A549 (cell line): ENCODE measurements around the gene HOXC6. TPM values are rescaled to one million over a fixed set of nuclear protein-coding genes. Genes with fewer than 3 reads are reported as not detected.

Experiments used
- ATAC-seq, 2 experiments: fragments of 200-7000 bp in 1 of 2; fragments of >200 bp in 1 of 2; cut with Nextera tagmentation in 1 of 2; cut with Tn5 transposase in 1 of 2; 3 replicates each; pipeline versions ENCODE4 v1.8.0 to v1.9.1; 2018 to 2020; ENCODE audit warnings: mild to moderate bottlenecking in 1 of 2, moderate library complexity in 1 of 2
- CTCF ChIA-PET: fragments of 300-600 bp; sonication (Branson Sonifier 250); formaldehyde crosslinking; extraction: SDS; loops from one replicate; lab custom pipeline; 2021; ENCODE audit warnings: antibody characterized with exemption, inconsistent platforms; lab: Yijun Ruan, JAX
- POLR2A ChIA-PET: fragments of 350-600 bp; formaldehyde crosslinking; extraction: SDS; loops from one replicate; lab custom pipeline; 2021; ENCODE audit warnings: antibody characterized with exemption, inconsistent platforms; lab: Yijun Ruan, JAX
- DNase-seq, 2 experiments: peaks; one replicate each; pipeline versions ENCODE4 v3.0.0 to v3.0.0-alpha.2; 2011 to 2016; ENCODE audit warnings: low read depth in 1 of 2, low spot score in 1 of 2
- FAIRE-seq: peaks from 2 replicates; lab custom pipeline; 2011; peaks lifted over from hg19 to GRCh38; lab: Jason Lieb, UNC
- H3K27ac ChIP-seq, 2 experiments: fragments of >200 bp; sonication (Bioruptor Twin); formaldehyde crosslinking; 3 replicates each; pipeline ENCODE4 v1.5.1; 2016 to 2017
- H3K4me1 ChIP-seq: fragments of >200 bp; sonication (Bioruptor Twin); formaldehyde crosslinking; 3 replicates; pipeline ENCODE4 v1.6.1; 2016
- H3K4me2 ChIP-seq: fragments of >200 bp; sonication (Bioruptor Twin); formaldehyde crosslinking; 3 replicates; pipeline ENCODE4 v1.6.1; 2016
- H3K4me3 ChIP-seq: fragments of >200 bp; sonication (Bioruptor Twin); formaldehyde crosslinking; 3 replicates; pipeline ENCODE4 v1.5.1; 2016
- H3K9me3 ChIP-seq: fragments of >200 bp; sonication (Bioruptor Twin); formaldehyde crosslinking; 3 replicates; pipeline ENCODE4 v1.6.1; 2016
- CBX2 ChIP-seq: fragments of 200-600 bp; sonication (generic); IDR thresholded peaks from 2 replicates; pipeline ENCODE4 v1.6.1; 2016; ENCODE audit warnings: low read depth, mild to moderate bottlenecking, borderline replicate concordance
- CEBPB ChIP-seq, 2 experiments: fragments of >200 bp in 1 of 2; sonication (Bioruptor Twin) in 1 of 2; formaldehyde crosslinking in 1 of 2; IDR thresholded peaks; 2 replicates each; pipeline ENCODE4 v1.6.1; 2012 to 2016
- ESRRA ChIP-seq: fragments of 150-350 bp; IDR thresholded peaks from 2 replicates; pipeline ENCODE4 v1.6.1; 2014; ENCODE audit warnings: mild to moderate bottlenecking, low read length, borderline replicate concordance
- FOSL2 ChIP-seq, 2 experiments: fragments of 450-650 bp in 1 of 2; fragments of >200 bp in 1 of 2; sonication (Bioruptor Twin) in 1 of 2; formaldehyde crosslinking; IDR thresholded peaks; 2 replicates each; pipeline versions ENCODE4 v1.5.0 to v1.6.1; 2016 to 2020; ENCODE audit warnings: mild to moderate bottlenecking in 1 of 2, moderate library complexity in 1 of 2
- FOXS1 ChIP-seq: fragments of 250-450 bp; sonication (Bioruptor Pico); IDR thresholded peaks from 2 replicates; pipeline ENCODE4 v1.5.0; 2020; ENCODE audit warnings: mild to moderate bottlenecking, moderate library complexity
- GATA3 ChIP-seq: IDR thresholded peaks from 2 replicates; pipeline ENCODE4 v1.6.1; 2012; ENCODE audit warnings: borderline replicate concordance
- HDAC2 ChIP-seq: fragments of 200-600 bp; sonication (generic); IDR thresholded peaks from 2 replicates; pipeline ENCODE4 v1.6.1; 2016
- HOXA7 ChIP-seq: fragments of 250-450 bp; sonication (Bioruptor Pico); IDR thresholded peaks from 2 replicates; pipeline ENCODE4 v1.5.0; 2020; ENCODE audit warnings: mild to moderate bottlenecking, moderate library complexity
- HOXB13 ChIP-seq: fragments of 250-450 bp; sonication (Bioruptor Pico); IDR thresholded peaks from 2 replicates; pipeline ENCODE4 v1.5.0; 2020; ENCODE audit warnings: low read depth, mild to moderate bottlenecking, moderate library complexity
- KDM1A ChIP-seq: fragments of 200-600 bp; sonication (generic); IDR thresholded peaks from 2 replicates; pipeline ENCODE4 v1.6.1; 2016; ENCODE audit warnings: low read depth, mild to moderate bottlenecking
- KDM5A ChIP-seq: fragments of 200-600 bp; sonication (generic); IDR thresholded peaks from 2 replicates; pipeline ENCODE4 v1.6.1; 2016; ENCODE audit warnings: antibody characterized with exemption, mild to moderate bottlenecking
- MAFK ChIP-seq: fragments of 450-650 bp; IDR thresholded peaks from 2 replicates; pipeline ENCODE4 v1.6.1; 2014; ENCODE audit not compliant: partially characterized antibody
- MAZ ChIP-seq: fragments of 150-350 bp; IDR thresholded peaks from 2 replicates; pipeline ENCODE4 v1.6.1; 2014; ENCODE audit warnings: antibody characterized with exemption, low read depth, low read length, borderline replicate concordance
- MYC ChIP-seq: IDR thresholded peaks from 2 replicates; pipeline ENCODE4 v1.6.1; 2012; ENCODE audit warnings: mild to moderate bottlenecking, inconsistent platforms, low read length, improper control_type of control experiment, borderline replicate concordance
- NFE2L2 ChIP-seq: fragments of 150-350 bp; conservative IDR thresholded peaks from 2 replicates; pipeline ENCODE4 v1.6.1; 2014; ENCODE audit warnings: low read length
- PHF8 ChIP-seq: fragments of 200-600 bp; sonication (generic); IDR thresholded peaks from 2 replicates; pipeline ENCODE4 v1.6.1; 2016; ENCODE audit warnings: low read depth, mild to moderate bottlenecking, antibody characterized with exemption, moderate library complexity, borderline replicate concordance
- RAD21 ChIP-seq, 2 experiments: fragments of >200 bp in 1 of 2; sonication (Bioruptor Twin) in 1 of 2; formaldehyde crosslinking in 1 of 2; IDR thresholded peaks in 1 of 2; conservative IDR thresholded peaks in 1 of 2; 2 replicates in 1 of 2; 3 replicates in 1 of 2; pipeline ENCODE4 v1.6.1; 2012 to 2018; ENCODE audit warnings: inconsistent platforms in 1 of 2
- RARB ChIP-seq: fragments of 250-450 bp; sonication (Bioruptor Pico); IDR thresholded peaks from 2 replicates; pipeline ENCODE4 v1.8.0; 2021; ENCODE audit warnings: mild to moderate bottlenecking, moderate library complexity
- RFX5 ChIP-seq: fragments of 450-650 bp; IDR thresholded peaks from 2 replicates; pipeline ENCODE4 v1.7.1; 2014; ENCODE audit warnings: antibody characterized with exemption, mild to moderate bottlenecking, moderate library complexity
- RNF2 ChIP-seq: fragments of 200-600 bp; sonication (generic); IDR thresholded peaks from 2 replicates; pipeline ENCODE4 v1.6.1; 2016; ENCODE audit warnings: low read depth, mild to moderate bottlenecking, antibody characterized with exemption, moderate library complexity, borderline replicate concordance
- SMC3 ChIP-seq: fragments of >200 bp; sonication (Bioruptor Twin); formaldehyde crosslinking; IDR thresholded peaks from 3 replicates; pipeline ENCODE4 v1.6.1; 2018; ENCODE audit warnings: inconsistent platforms
- TFCP2L1 ChIP-seq: fragments of 250-450 bp; sonication (Bioruptor Pico); IDR thresholded peaks from 2 replicates; pipeline ENCODE4 v1.5.0; 2021; ENCODE audit warnings: mild to moderate bottlenecking
- ZFP36 ChIP-seq: fragments of 450-650 bp; IDR thresholded peaks from 2 replicates; pipeline ENCODE4 v1.6.1; 2014; ENCODE audit warnings: borderline replicate concordance; ENCODE audit not compliant: partially characterized antibody
- ZSCAN20 ChIP-seq: fragments of 250-450 bp; sonication (Bioruptor Pico); IDR thresholded peaks from 2 replicates; pipeline ENCODE4 v1.8.0; 2022; ENCODE audit warnings: mild to moderate bottlenecking, moderate library complexity
- WGBS: methylation state at CpG from one replicate; pipeline ENCODE4 v1.1.6; 2017; ENCODE audit errors: missing lambda C conversion rate; 5-methylcytosine and 5-hydroxymethylcytosine counted together
- polyA plus RNA-seq, 4 experiments: library from polyadenylated mRNA; depleted of rRNA in 3 of 4; stranded (reverse); fragments of >200 nt; fragmentation: RNase III in 1 of 4; extraction: RNeasy Plus Mini Kit Qiagen cat#74134 plus additional on column Dnase treatment in 1 of 4; gene quantifications; 2 replicates in 3 of 4; 3 replicates in 1 of 4; pipeline ENCODE4 v1.2.3, GENCODE V29; 2011 to 2017
- TF ChIP-seq, protein P1 (sequence below): fragments of 450-650 bp; IDR thresholded peaks from 2 replicates; pipeline ENCODE4 v1.6.1; 2014; ENCODE audit warnings: antibody characterized with exemption
- TF ChIP-seq, protein P2 (sequence below): IDR thresholded peaks from 2 replicates; pipeline ENCODE4 v1.6.1; 2012
- TF ChIP-seq, protein P3 (sequence below): fragments of >200 bp; sonication (Bioruptor Twin); formaldehyde crosslinking; IDR thresholded peaks from 3 replicates; pipeline ENCODE4 v1.5.1; 2016
- TF ChIP-seq, protein P4 (sequence below): fragments of >200 bp; sonication (Bioruptor Twin); formaldehyde crosslinking; IDR thresholded peaks from 3 replicates; pipeline ENCODE4 v1.6.1; 2016
- TF ChIP-seq, protein P5 (sequence below): IDR thresholded peaks from 2 replicates; pipeline ENCODE4 v1.6.1; 2012; ENCODE audit warnings: low read depth, borderline replicate concordance
- TF ChIP-seq, protein P6 (sequence below): fragments of 250-450 bp; sonication (Bioruptor Pico); IDR thresholded peaks from 2 replicates; pipeline ENCODE4 v1.5.0; 2021; ENCODE audit warnings: mild to moderate bottlenecking, moderate library complexity, borderline replicate concordance
- TF ChIP-seq, protein P7 (sequence below): IDR thresholded peaks from 2 replicates; pipeline ENCODE4 v1.6.1; 2012
- TF ChIP-seq, protein P8 (sequence below): fragments of >200 bp; sonication (Bioruptor Twin); formaldehyde crosslinking; IDR thresholded peaks from 2 replicates; pipeline ENCODE4 v1.6.1; 2016

The HOXC6 gene
- polyA plus RNA-seq, 2 of the 4 experiments (the other 2 are of a cell fraction): 5.2 to 6.0 TPM

DNA sequence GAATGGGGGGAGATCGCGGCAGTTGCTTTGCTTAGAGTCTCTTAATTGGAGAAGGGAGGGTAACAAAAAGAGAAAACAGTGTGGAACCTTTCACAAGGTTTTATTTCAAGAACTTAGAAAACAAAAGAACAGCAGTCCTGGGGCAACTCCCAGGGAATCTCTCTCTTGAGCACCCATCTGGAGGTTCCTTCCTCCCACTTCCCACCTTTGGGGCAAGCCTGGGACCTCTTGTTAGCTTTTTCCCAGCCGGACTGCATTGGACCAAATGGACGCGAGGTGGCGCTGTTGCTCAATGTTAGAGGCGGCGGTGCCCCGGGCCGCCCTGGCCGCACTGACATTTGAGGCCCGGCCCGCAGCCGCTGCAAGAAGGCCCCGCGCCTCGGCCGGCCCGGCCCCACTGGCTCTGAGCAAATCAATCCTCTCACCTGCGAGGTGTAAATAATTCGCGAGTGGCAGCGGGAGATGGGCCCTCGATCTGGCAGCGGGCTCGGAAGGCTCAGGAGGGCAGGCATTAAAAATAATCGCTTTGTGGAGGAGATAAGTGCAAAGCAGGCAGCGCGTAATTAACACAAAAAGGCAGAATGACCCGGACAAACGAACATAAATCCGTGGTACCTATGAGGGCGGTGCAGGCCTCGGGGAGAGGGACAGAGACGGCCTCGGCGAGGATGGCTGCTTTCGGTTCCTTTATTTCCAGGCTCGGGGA is 22.2 kb upstream of the HOXC6 start:
- no peak for FAIRE-seq
- Histone ChIP-seq H3K9me3 (no peaks in the 10 kb centered on the region), H3K4me3 (no peak overlapping the region), H3K27ac (peak overlapping the region in 1 of 2 experiments; percentile 74; a peak in 3 of 6 replicates)
- WGBS: 30% methylated on average over 34 of the region's 39 CpGs
- CTCF ChIA-PET: interaction anchor here (0.6 to 28.7 kb wide), 45 partner anchors 8 to 365 kb away, joined by 3 to 1074 read pairs (median 4); partner anchors contain the start of genes HOXC10, HOXC12, HOXC4 and HOXC5
- peak; percentile 82 to 86 for DNase-seq
- TF ChIP-seq, protein P1, sequence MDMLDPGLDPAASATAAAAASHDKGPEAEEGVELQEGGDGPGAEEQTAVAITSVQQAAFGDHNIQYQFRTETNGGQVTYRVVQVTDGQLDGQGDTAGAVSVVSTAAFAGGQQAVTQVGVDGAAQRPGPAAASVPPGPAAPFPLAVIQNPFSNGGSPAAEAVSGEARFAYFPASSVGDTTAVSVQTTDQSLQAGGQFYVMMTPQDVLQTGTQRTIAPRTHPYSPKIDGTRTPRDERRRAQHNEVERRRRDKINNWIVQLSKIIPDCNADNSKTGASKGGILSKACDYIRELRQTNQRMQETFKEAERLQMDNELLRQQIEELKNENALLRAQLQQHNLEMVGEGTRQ: no peak
- TF ChIP-seq HOXB13 (CRISPR knock-in tag): no peak
- no peak for TF ChIP-seq GATA3
- TF ChIP-seq HDAC2: no peak
- no peak for TF ChIP-seq CBX2
- TF ChIP-seq HOXA7 (CRISPR knock-in tag): no peak
- TF ChIP-seq SMC3: peak; percentile 97
- TF ChIP-seq MYC: no peak
- TF ChIP-seq CEBPB (IDR thresholded peaks at IDR 0.05): no peak
- TF ChIP-seq, protein P2, sequence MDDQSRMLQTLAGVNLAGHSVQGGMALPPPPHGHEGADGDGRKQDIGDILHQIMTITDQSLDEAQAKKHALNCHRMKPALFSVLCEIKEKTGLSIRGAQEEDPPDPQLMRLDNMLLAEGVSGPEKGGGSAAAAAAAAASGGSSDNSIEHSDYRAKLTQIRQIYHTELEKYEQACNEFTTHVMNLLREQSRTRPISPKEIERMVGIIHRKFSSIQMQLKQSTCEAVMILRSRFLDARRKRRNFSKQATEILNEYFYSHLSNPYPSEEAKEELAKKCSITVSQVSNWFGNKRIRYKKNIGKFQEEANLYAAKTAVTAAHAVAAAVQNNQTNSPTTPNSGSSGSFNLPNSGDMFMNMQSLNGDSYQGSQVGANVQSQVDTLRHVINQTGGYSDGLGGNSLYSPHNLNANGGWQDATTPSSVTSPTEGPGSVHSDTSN: no peak
- TF ChIP-seq ESRRA: no peak
- no peak for TF ChIP-seq RARB
- no peak for TF ChIP-seq MAFK
- no peak for TF ChIP-seq ZFP36
- peak; percentile 97 to 98 for TF ChIP-seq RAD21 (conservative IDR thresholded peaks at IDR 0.05 in 1 of 2, IDR thresholded peaks at IDR 0.05 in 1 of 2)
- no peak for TF ChIP-seq RFX5
- TF ChIP-seq KDM1A: no peak
- TF ChIP-seq, protein P3, sequence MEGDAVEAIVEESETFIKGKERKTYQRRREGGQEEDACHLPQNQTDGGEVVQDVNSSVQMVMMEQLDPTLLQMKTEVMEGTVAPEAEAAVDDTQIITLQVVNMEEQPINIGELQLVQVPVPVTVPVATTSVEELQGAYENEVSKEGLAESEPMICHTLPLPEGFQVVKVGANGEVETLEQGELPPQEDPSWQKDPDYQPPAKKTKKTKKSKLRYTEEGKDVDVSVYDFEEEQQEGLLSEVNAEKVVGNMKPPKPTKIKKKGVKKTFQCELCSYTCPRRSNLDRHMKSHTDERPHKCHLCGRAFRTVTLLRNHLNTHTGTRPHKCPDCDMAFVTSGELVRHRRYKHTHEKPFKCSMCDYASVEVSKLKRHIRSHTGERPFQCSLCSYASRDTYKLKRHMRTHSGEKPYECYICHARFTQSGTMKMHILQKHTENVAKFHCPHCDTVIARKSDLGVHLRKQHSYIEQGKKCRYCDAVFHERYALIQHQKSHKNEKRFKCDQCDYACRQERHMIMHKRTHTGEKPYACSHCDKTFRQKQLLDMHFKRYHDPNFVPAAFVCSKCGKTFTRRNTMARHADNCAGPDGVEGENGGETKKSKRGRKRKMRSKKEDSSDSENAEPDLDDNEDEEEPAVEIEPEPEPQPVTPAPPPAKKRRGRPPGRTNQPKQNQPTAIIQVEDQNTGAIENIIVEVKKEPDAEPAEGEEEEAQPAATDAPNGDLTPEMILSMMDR: peak; percentile 93
- no peak for TF ChIP-seq KDM5A
- TF ChIP-seq, protein P4, sequence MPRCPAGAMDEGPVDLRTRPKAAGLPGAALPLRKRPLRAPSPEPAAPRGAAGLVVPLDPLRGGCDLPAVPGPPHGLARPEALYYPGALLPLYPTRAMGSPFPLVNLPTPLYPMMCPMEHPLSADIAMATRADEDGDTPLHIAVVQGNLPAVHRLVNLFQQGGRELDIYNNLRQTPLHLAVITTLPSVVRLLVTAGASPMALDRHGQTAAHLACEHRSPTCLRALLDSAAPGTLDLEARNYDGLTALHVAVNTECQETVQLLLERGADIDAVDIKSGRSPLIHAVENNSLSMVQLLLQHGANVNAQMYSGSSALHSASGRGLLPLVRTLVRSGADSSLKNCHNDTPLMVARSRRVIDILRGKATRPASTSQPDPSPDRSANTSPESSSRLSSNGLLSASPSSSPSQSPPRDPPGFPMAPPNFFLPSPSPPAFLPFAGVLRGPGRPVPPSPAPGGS: no peak
- TF ChIP-seq, protein P5, sequence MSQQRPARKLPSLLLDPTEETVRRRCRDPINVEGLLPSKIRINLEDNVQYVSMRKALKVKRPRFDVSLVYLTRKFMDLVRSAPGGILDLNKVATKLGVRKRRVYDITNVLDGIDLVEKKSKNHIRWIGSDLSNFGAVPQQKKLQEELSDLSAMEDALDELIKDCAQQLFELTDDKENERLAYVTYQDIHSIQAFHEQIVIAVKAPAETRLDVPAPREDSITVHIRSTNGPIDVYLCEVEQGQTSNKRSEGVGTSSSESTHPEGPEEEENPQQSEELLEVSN: peak; percentile 44; the same call in 1 of the 2 replicates
- TF ChIP-seq PHF8: no peak
- TF ChIP-seq RNF2: no peak
- TF ChIP-seq ZSCAN20: no peak
- TF ChIP-seq, protein P6, sequence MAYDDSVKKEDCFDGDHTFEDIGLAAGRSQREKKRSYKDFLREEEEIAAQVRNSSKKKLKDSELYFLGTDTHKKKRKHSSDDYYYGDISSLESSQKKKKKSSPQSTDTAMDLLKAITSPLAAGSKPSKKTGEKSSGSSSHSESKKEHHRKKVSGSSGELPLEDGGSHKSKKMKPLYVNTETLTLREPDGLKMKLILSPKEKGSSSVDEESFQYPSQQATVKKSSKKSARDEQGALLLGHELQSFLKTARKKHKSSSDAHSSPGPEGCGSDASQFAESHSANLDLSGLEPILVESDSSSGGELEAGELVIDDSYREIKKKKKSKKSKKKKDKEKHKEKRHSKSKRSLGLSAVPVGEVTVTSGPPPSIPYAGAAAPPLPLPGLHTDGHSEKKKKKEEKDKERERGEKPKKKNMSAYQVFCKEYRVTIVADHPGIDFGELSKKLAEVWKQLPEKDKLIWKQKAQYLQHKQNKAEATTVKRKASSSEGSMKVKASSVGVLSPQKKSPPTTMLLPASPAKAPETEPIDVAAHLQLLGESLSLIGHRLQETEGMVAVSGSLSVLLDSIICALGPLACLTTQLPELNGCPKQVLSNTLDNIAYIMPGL: no peak
- TF ChIP-seq, protein P7, sequence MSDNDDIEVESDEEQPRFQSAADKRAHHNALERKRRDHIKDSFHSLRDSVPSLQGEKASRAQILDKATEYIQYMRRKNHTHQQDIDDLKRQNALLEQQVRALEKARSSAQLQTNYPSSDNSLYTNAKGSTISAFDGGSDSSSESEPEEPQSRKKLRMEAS: peak; percentile 54; the same call in 1 of the 2 replicates
- TF ChIP-seq MAZ: no peak
- TF ChIP-seq FOXS1: no peak
- TF ChIP-seq FOSL2 (IDR thresholded peaks at IDR 0.05): no peak
- TF ChIP-seq FOSL2 (CRISPR knock-in tag; IDR thresholded peaks at IDR 0.05): no peak
- no peak for TF ChIP-seq TFCP2L1
- TF ChIP-seq NFE2L2: no peak
- TF ChIP-seq, protein P8, sequence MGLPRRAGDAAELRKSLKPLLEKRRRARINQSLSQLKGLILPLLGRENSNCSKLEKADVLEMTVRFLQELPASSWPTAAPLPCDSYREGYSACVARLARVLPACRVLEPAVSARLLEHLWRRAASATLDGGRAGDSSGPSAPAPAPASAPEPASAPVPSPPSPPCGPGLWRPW: no peak
- TF ChIP-seq, all 56 proteins: peak for 5
- POLR2A ChIA-PET: interaction anchor here (0.6 to 1.0 kb wide), 5 partner anchors 11 to 195 kb away, joined by 3 to 6 read pairs (median 4); no protein-coding TSS in a partner anchor
- peaks cover 20% of the 10 kb centered on the region for H3K4me1 ChIP-seq
- peak overlapping the region; percentile 60 for H3K4me2 ChIP-seq
- ATAC-seq: peak; percentile 59 to 82
